ENCODE results near the gene TNFSF13B. TPM values are rescaled to one million over a fixed set of nuclear protein-coding genes. Genes with fewer than 3 reads are reported as not detected.

TNFSF13B gene
- total and polyA plus RNA-seq, 5 donors from 2014 or later = 5.4 to 39.8 (median 21.4) TPM

GRCh38 chr13:108326309-108326708 lies 56.8 kb downstream of the TNFSF13B start:
- ATAC-seq (ENCODE audit: low read depth in 2 of 2) = peak; percentile 51 to 66
- Histone ChIP-seq H3K36me3 (ENCODE audit: control insufficient read depth, insufficient read depth, low read length) (no peaks in the 10 kb centered on the region), H3K4me1 (ENCODE audit: control insufficient read depth, insufficient read depth, low read length, poor library complexity, severe bottlenecking) (peaks cover 12% of the 10 kb centered on the region), H3K27me3 (ENCODE audit: control insufficient read depth, insufficient read depth, low read length) (peaks cover 3% of the 10 kb centered on the region), H3K27ac (ENCODE audit: insufficient read depth, low read length, poor library complexity, severe bottlenecking) (no peak overlapping the region), H3K9me3 (ENCODE audit: control insufficient read depth in 2 of 2, low read length in 2 of 2) (no peaks in the 10 kb centered on the region), H3K4me3 (ENCODE audit: low read depth, low read length) (peak overlapping the region; percentile 21)
- peaks cover 22% of the 10 kb centered on the region for H3K27me3 Mint-ChIP-seq
- peak overlapping the region in 2 of 3 donors; percentile 34 to 59 for H3K27ac Mint-ChIP-seq
- H3K36me3 Mint-ChIP-seq = no peaks in the 10 kb centered on the region
- H3K4me1 Mint-ChIP-seq = peaks cover 14 to 36% (median 20%) of the 10 kb centered on the region in 4 donors
- peak overlapping the region in 2 of 4 donors; percentile 10 to 32 for H3K4me3 Mint-ChIP-seq
- DNase-seq = peak in 2 of 3 donors; percentile 19 to 50
- no peaks in the 10 kb centered on the region for H3K9me3 Mint-ChIP-seq

- Mint-ChIP-seq H3K4me1 (peaks cover 8 to 34% (median 16%) of the 10 kb centered on the region in 4 donors), H3K27ac (peak overlapping the region in 1 of 3 donors; percentile 17), H3K9me3 (no peaks in the 10 kb centered on the region), H3K4me3 (peak overlapping the region in 1 of 4 donors; percentile 2), H3K27me3 (peaks cover 21% of the 10 kb centered on the region), H3K36me3 (no peaks in the 10 kb centered on the region)
- Histone ChIP-seq H3K9me3 (ENCODE audit: control insufficient read depth in 2 of 2, low read length in 2 of 2) (no peaks in the 10 kb centered on the region), H3K36me3 (ENCODE audit: control insufficient read depth, insufficient read depth, low read length) (no peaks in the 10 kb centered on the region), H3K27ac (ENCODE audit: insufficient read depth, low read length, poor library complexity, severe bottlenecking) (no peak overlapping the region), H3K4me1 (ENCODE audit: control insufficient read depth, insufficient read depth, low read length, poor library complexity, severe bottlenecking) (peaks cover 12% of the 10 kb centered on the region), H3K27me3 (ENCODE audit: control insufficient read depth, insufficient read depth, low read length) (peaks cover 3% of the 10 kb centered on the region), H3K4me3 (ENCODE audit: low read depth, low read length) (no peak overlapping the region)
- ATAC-seq (ENCODE audit: low read depth in 2 of 2) (no peak), DNase-seq (no peak)
These were observed 59.3 kb downstream of the TNFSF13B start for GRCh38 chr13:108328848-108329247.

- DNase-seq (no peak), ATAC-seq (ENCODE audit: low read depth in 2 of 2) (no peak)
- Mint-ChIP-seq H3K4me3 (no peak overlapping the region), H3K27ac (peak overlapping the region in 1 of 3 donors; percentile 68), H3K9me3 (no peaks in the 10 kb centered on the region), H3K27me3 (peaks cover 31% of the 10 kb centered on the region), H3K36me3 (no peaks in the 10 kb centered on the region), H3K4me1 (peaks cover 0 to 7% (median 0%) of the 10 kb centered on the region in 4 donors)
- H3K4me3 ChIP-seq (ENCODE audit: low read depth, low read length) = no peak overlapping the region
- no peaks in the 10 kb centered on the region for H3K36me3 ChIP-seq (ENCODE audit: control insufficient read depth, insufficient read depth, low read length)
- H3K4me1 ChIP-seq (ENCODE audit: control insufficient read depth, insufficient read depth, low read length, poor library complexity, severe bottlenecking) = no peaks in the 10 kb centered on the region
- no peaks in the 10 kb centered on the region for H3K9me3 ChIP-seq (ENCODE audit: control insufficient read depth in 2 of 2, low read length in 2 of 2)
- H3K27me3 ChIP-seq (ENCODE audit: control insufficient read depth, insufficient read depth, low read length) = peaks cover 3% of the 10 kb centered on the region
- H3K27ac ChIP-seq (ENCODE audit: insufficient read depth, low read length, poor library complexity, severe bottlenecking) = no peak overlapping the region
These were observed 63.3 kb downstream of the TNFSF13B start for GRCh38 chr13:108332791-108333190.

- Mint-ChIP-seq H3K27ac (peak overlapping the region; percentile 50 to 81 (median 76)), H3K4me3 (peak overlapping the region; percentile 13 to 83 (median 43)), H3K9me3 (no peaks in the 10 kb centered on the region), H3K4me1 (peaks cover 20 to 49% (median 31%) of the 10 kb centered on the region in 4 donors), H3K27me3 (peaks cover 8% of the 10 kb centered on the region), H3K36me3 (no peaks in the 10 kb centered on the region)
- no peaks in the 10 kb centered on the region for H3K27me3 ChIP-seq (ENCODE audit: control insufficient read depth, insufficient read depth, low read length)
- H3K4me3 ChIP-seq (ENCODE audit: low read depth, low read length) = peak overlapping the region; percentile 74
- peaks cover 28% of the 10 kb centered on the region for H3K4me1 ChIP-seq (ENCODE audit: control insufficient read depth, insufficient read depth, low read length, poor library complexity, severe bottlenecking)
- ATAC-seq (ENCODE audit: low read depth in 2 of 2) (peak; percentile 39 to 64), DNase-seq (peak in 2 of 3 donors; percentile 54 to 69)
- H3K9me3 ChIP-seq (ENCODE audit: control insufficient read depth in 2 of 2, low read length in 2 of 2) = no peaks in the 10 kb centered on the region
- H3K27ac ChIP-seq (ENCODE audit: insufficient read depth, low read length, poor library complexity, severe bottlenecking) = peak overlapping the region; percentile 65
- H3K36me3 ChIP-seq (ENCODE audit: control insufficient read depth, insufficient read depth, low read length) = no peaks in the 10 kb centered on the region
These were observed 73.1 kb downstream of the TNFSF13B start for GRCh38 chr13:108342369-108343289.

GRCh38 chr13:108345016-108345415 lies 75.5 kb downstream of the TNFSF13B start:
- Histone ChIP-seq H3K27ac (ENCODE audit: insufficient read depth, low read length, poor library complexity, severe bottlenecking) (no peak overlapping the region), H3K36me3 (ENCODE audit: control insufficient read depth, insufficient read depth, low read length) (no peaks in the 10 kb centered on the region), H3K27me3 (ENCODE audit: control insufficient read depth, insufficient read depth, low read length) (no peaks in the 10 kb centered on the region), H3K9me3 (ENCODE audit: control insufficient read depth in 2 of 2, low read length in 2 of 2) (no peaks in the 10 kb centered on the region), H3K4me1 (ENCODE audit: control insufficient read depth, insufficient read depth, low read length, poor library complexity, severe bottlenecking) (peaks cover 28% of the 10 kb centered on the region), H3K4me3 (ENCODE audit: low read depth, low read length) (no peak overlapping the region)
- Mint-ChIP-seq H3K27me3 (no peaks in the 10 kb centered on the region), H3K9me3 (no peaks in the 10 kb centered on the region), H3K27ac (peak overlapping the region in 2 of 3 donors; percentile 16 to 71), H3K36me3 (no peaks in the 10 kb centered on the region), H3K4me3 (peak overlapping the region in 1 of 4 donors; percentile 17), H3K4me1 (peaks cover 20 to 51% (median 35%) of the 10 kb centered on the region in 4 donors)
- ATAC-seq (ENCODE audit: low read depth in 2 of 2) (no peak), DNase-seq (no peak)

- no peaks in the 10 kb centered on the region for H3K9me3 ChIP-seq (ENCODE audit: control insufficient read depth in 2 of 2, low read length in 2 of 2)
These were observed 76.9 kb downstream of the TNFSF13B start for GRCh38 chr13:108346376-108346775.

GRCh38 chr13:108349269-108349668 lies 79.8 kb downstream of the TNFSF13B start:
- Histone ChIP-seq H3K9me3 (ENCODE audit: control insufficient read depth in 2 of 2, low read length in 2 of 2) (no peaks in the 10 kb centered on the region), H3K27ac (ENCODE audit: insufficient read depth, low read length, poor library complexity, severe bottlenecking) (no peak overlapping the region), H3K4me3 (ENCODE audit: low read depth, low read length) (no peak overlapping the region), H3K27me3 (ENCODE audit: control insufficient read depth, insufficient read depth, low read length) (peaks cover 7% of the 10 kb centered on the region), H3K36me3 (ENCODE audit: control insufficient read depth, insufficient read depth, low read length) (no peaks in the 10 kb centered on the region), H3K4me1 (ENCODE audit: control insufficient read depth, insufficient read depth, low read length, poor library complexity, severe bottlenecking) (peaks cover 8% of the 10 kb centered on the region)
- Mint-ChIP-seq H3K4me3 (no peak overlapping the region), H3K4me1 (peaks cover 8 to 34% (median 17%) of the 10 kb centered on the region in 4 donors), H3K9me3 (no peaks in the 10 kb centered on the region), H3K27me3 (peaks cover 5% of the 10 kb centered on the region), H3K27ac (no peak overlapping the region), H3K36me3 (no peaks in the 10 kb centered on the region)
- ATAC-seq (ENCODE audit: low read depth in 2 of 2) (no peak), DNase-seq (no peak)

More at GRCh38 chr13:108346376-108346775, 76.9 kb downstream of the TNFSF13B start:
- Mint-ChIP-seq H3K4me3 (peak overlapping the region in 1 of 4 donors; percentile 15), H3K4me1 (peaks cover 20 to 51% (median 35%) of the 10 kb centered on the region in 4 donors), H3K27me3 (no peaks in the 10 kb centered on the region), H3K9me3 (no peaks in the 10 kb centered on the region), H3K27ac (peak overlapping the region in 2 of 3 donors; percentile 7 to 88), H3K36me3 (no peaks in the 10 kb centered on the region)
- Histone ChIP-seq H3K4me3 (ENCODE audit: low read depth, low read length) (no peak overlapping the region), H3K27me3 (ENCODE audit: control insufficient read depth, insufficient read depth, low read length) (no peaks in the 10 kb centered on the region), H3K4me1 (ENCODE audit: control insufficient read depth, insufficient read depth, low read length, poor library complexity, severe bottlenecking) (peaks cover 28% of the 10 kb centered on the region), H3K27ac (ENCODE audit: insufficient read depth, low read length, poor library complexity, severe bottlenecking) (no peak overlapping the region), H3K36me3 (ENCODE audit: control insufficient read depth, insufficient read depth, low read length) (no peaks in the 10 kb centered on the region)
- DNase-seq (peak in 2 of 3 donors; percentile 30 to 37), ATAC-seq (ENCODE audit: low read depth in 2 of 2) (peak; percentile 80 to 89)
